Heart left ventricle (tissue), 16 donors: ENCODE results near the gene ZNF281. TPM values are rescaled to one million over a fixed set of nuclear protein-coding genes. Genes with fewer than 3 reads are reported as not detected.

ENCODE experiments used
- ATAC-seq, 4 donors: fragments of 200-7000 bp; cut with Tn5 transposase; one replicate each; pipeline ENCODE4 v1.9.1; 2020 to 2022; ENCODE audit warnings: moderate library complexity in 4 of 4, mild to moderate bottlenecking in 3 of 4, moderate number of reproducible peaks in 1 of 4
- DNase-seq, 5 donors: peaks; one replicate each; pipeline ENCODE4 v3.0.0-alpha.2; 2020
- H3K27ac ChIP-seq, 12 donors: fragments of 200-600 bp; sonication (generic) in 4 of 12; one replicate each; pipeline versions ENCODE4 v1.5.0 to v1.8.0; 2016 to 2022; ENCODE audit warnings: mild to moderate bottlenecking in 2 of 12
- H3K27me3 ChIP-seq, 9 donors: fragments of 200-600 bp; sonication (generic) in 2 of 9; one replicate each; pipeline versions ENCODE4 v1.5.1 to v1.8.0; 2016 to 2022; ENCODE audit warnings: mild to moderate bottlenecking in 3 of 9
- H3K36me3 ChIP-seq, 9 donors: fragments of 200-600 bp; sonication (generic) in 2 of 9; one replicate each; pipeline versions ENCODE4 v1.5.0 to v1.8.0; 2018 to 2022; ENCODE audit warnings: mild to moderate bottlenecking in 2 of 9
- H3K4me1 ChIP-seq, 12 donors: fragments of 200-600 bp; sonication (generic) in 4 of 12; one replicate each; pipeline versions ENCODE4 v1.5.0 to v1.8.0; 2016 to 2022; ENCODE audit warnings: mild to moderate bottlenecking in 3 of 12
- H3K4me3 ChIP-seq, 12 donors: fragments of 200-600 bp; sonication (generic) in 4 of 12; one replicate each; pipeline versions ENCODE4 v1.5.0 to v1.8.0; 2017 to 2022; ENCODE audit warnings: mild to moderate bottlenecking in 9 of 12, moderate library complexity in 4 of 12
- H3K9me3 ChIP-seq, 12 donors: fragments of 200-600 bp; sonication (generic) in 4 of 12; one replicate each; pipeline versions ENCODE4 v1.5.0 to v1.8.0; 2016 to 2022; ENCODE audit warnings: mild to moderate bottlenecking in 1 of 12
- CTCF ChIP-seq, 12 donors: fragments of 200-600 bp; sonication (generic) in 4 of 12; IDR thresholded peaks; one replicate each; pipeline versions ENCODE4 v1.5.0 to v1.8.0; 2018 to 2022; ENCODE audit warnings: antibody characterized with exemption in 12 of 12, mild to moderate bottlenecking in 5 of 12
- POLR2A ChIP-seq, 2 donors: fragments of 450-650 bp; IDR thresholded peaks; one replicate each; pipeline ENCODE4 v1.6.1; 2017; ENCODE audit warnings: antibody characterized with exemption in 2 of 2, mild to moderate bottlenecking in 2 of 2, moderate library complexity in 2 of 2
- WGBS, 4 donors: extraction: QIAGEN DNeasy Blood & Tissue Kit in 2 of 4; methylation state at CpG; one replicate each; pipeline versions ENCODE4 v1.1.5 to v1.1.7; 2013 to 2018; 5-methylcytosine and 5-hydroxymethylcytosine counted together
- intact Hi-C, 10 donors: fragments of 100-400 bp; cut with DNase I; formaldehyde crosslinking; loops; one replicate each; pipeline versions ENCODE4 v1.11.1 to v1.14.2; 2022
- polyA plus RNA-seq, 2 donors: library from polyadenylated mRNA; stranded (reverse); fragments of 200-250 nt; gene quantifications; one replicate each; pipeline ENCODE4 v1.2.3, GENCODE V29; 2013
- total RNA-seq, 9 donors: library from RNA; depleted of rRNA in 2 of 9; stranded (reverse); fragments of >200 nt in 2 of 9; fragmentation: NEBNext Ultra II Directional in 3 of 9; extraction: Animal tissue kit (Norgen Biotek cat#: 25700) in 3 of 9; gene quantifications; one replicate each; pipeline versions ENCODE4 v1.1.0 to v1.2.4, GENCODE V29; 2016 to 2023
- donor health status: ischemic (EF 13 %, LVEDD 7.1; RV severe dilation, severe dysfunction).
- donor health status: healthy with polysubstance abuse.
- donor health status: DM: no; HTN: yes; CAD: no.
- donor health status: DM: no; HTN: no; CAD: no.
- donor health status: ischemic (EF 25% LVEDD 6.9; RV normal size, moderate dysfunction).
- donor health status: ischemic (EF 25% LVEDD 5.7; RV mildly dilated, moderate dysfunction).
- donor health status: healthy.
- donor health status: DM: yes; HTN: yes; CAD: no.
- donor health status: ischemic (EF 35%, LVEDD 5.7; RV mildly dilated, moderate dysfunction).
- donor health status: nonischemic (EF 11% LVEDD 7.7; RV severe dilation, severe dysfunction).
- donor health status: DM: yes; HTN: yes; CAD: no.
- donor health status: PGD.
- donor health status: ischemic (EF 29% LVEDD 5.4; RV normal size, mild dysfunction).
- donor health status: nonischemic (EF 23%, LVEDD 6.1; RV moderate dilation, normal function).

The ZNF281 gene
- total and polyA plus RNA-seq, 11 donors = 3.1 to 10.6 (median 8.8) TPM

DNA sequence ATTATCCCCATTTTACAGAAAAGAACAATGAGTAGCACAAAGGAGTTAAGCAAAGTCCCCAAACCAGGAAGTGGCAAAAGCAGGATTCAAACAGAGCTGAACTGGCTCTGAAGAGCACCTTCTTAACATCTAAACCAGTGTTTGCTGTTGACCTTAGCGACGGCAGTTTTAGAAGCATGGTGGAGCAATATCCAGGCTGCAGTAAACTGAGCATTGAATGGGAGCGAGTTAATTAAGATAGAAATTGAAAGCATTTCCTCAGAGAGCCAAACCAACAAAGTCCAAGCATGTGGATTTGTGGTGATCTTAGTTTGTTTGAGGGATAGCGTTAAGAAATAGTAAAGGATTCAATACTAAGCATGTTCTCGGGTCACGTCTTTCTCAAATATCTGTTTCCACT lies 13.4 kb upstream of the ZNF281 start:
- Histone ChIP-seq H3K4me3 (no peak overlapping the region), H3K36me3 (no peaks in the 10 kb centered on the region), H3K27me3 (no peaks in the 10 kb centered on the region), H3K4me1 (no peaks in the 10 kb centered on the region), H3K9me3 (no peaks in the 10 kb centered on the region), H3K27ac (no peak overlapping the region)
- ATAC-seq (no peak), DNase-seq (no peak)
- no peak for TF ChIP-seq CTCF (IDR thresholded peaks at IDR 0.05)
- TF ChIP-seq POLR2A (IDR thresholded peaks at IDR 0.05) = no peak
- 92 to 96% (median 94%) methylated on average over 6 of the region's 6 CpGs for WGBS, 4 donors
- intact Hi-C loops = no loop called here

- intact Hi-C loops = no loop called here
Observed at GRCh38 chr1:200422211-200422610, 12.4 kb upstream of the ZNF281 start.

DNA sequence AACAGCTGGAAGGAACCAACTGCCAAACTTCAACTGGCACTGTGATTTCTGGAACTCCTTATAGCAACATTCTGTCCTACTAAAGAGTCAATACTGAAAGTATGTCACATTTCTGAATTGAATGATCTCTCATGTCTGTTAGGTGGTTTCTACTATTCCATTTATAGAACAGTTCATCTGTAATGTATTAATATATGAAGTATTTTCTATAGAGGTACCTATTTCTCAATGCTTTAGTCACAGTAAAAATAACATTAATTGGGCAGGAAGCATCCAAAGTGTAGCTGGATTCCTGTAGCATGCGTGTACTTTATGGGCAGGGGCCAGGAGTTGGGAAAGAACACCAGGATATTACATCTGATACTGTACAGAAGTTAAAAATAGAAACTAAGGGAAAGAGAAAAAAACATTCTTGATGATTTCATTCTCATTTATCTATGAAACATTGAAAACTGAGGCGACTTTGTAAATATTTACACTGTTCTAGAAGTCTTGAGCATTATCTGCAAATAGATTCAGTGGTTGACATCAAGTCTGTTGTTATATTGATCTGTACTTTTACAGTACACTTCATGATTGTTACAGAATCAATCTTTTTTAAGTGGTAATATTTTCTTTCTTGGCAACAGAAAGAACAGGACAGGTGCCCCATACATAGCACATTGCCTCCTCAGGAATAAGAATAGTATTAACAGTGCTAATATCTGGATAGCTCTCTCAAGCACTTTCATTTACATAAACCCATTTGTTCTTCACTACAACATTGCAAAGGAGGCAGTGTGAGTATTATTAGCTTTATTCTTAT lies 6.2 kb upstream of the ZNF281 start:
- peak in 3 of 5 donors; percentile 23 to 61 (median 46) for DNase-seq
- peak; percentile 62 to 87 (median 76) for ATAC-seq
- intact Hi-C loops = no loop called here
- Histone ChIP-seq H3K27me3 (no peaks in the 10 kb centered on the region), H3K36me3 (no peaks in the 10 kb centered on the region), H3K9me3 (no peaks in the 10 kb centered on the region), H3K27ac (peak overlapping the region in 8 of 12 donors; percentile 2 to 66 (median 40)), H3K4me1 (peaks cover 0 to 15% (median 9%) of the 10 kb centered on the region in 12 donors), H3K4me3 (no peak overlapping the region)
- TF ChIP-seq POLR2A (IDR thresholded peaks at IDR 0.05) (no peak), CTCF (IDR thresholded peaks at IDR 0.05) (no peak)
- WGBS, 4 donors = 31 to 44% (median 39%) methylated on average over 2 of the region's 2 CpGs

More at GRCh38 chr1:200422211-200422610, 12.4 kb upstream of the ZNF281 start:
- DNase-seq (no peak), ATAC-seq (no peak)
- no peaks in the 10 kb centered on the region for H3K4me1 ChIP-seq
- TF ChIP-seq CTCF (IDR thresholded peaks at IDR 0.05) (no peak), POLR2A (IDR thresholded peaks at IDR 0.05) (no peak)
- no peaks in the 10 kb centered on the region for H3K27me3 ChIP-seq
- WGBS, 4 donors = 89 to 95% (median 94%) methylated on average over 3 of the region's 3 CpGs
- H3K27ac ChIP-seq = no peak overlapping the region
- H3K4me3 ChIP-seq = no peak overlapping the region
- H3K9me3 ChIP-seq = no peaks in the 10 kb centered on the region
- no peaks in the 10 kb centered on the region for H3K36me3 ChIP-seq

GRCh38 chr1:200415227-200415626 lies 5.4 kb upstream of the ZNF281 start:
- Histone ChIP-seq H3K4me3 (no peak overlapping the region), H3K36me3 (no peaks in the 10 kb centered on the region), H3K27me3 (no peaks in the 10 kb centered on the region), H3K27ac (peak overlapping the region in 6 of 12 donors; percentile 19 to 66 (median 43)), H3K4me1 (peaks cover 0 to 20% (median 11%) of the 10 kb centered on the region in 12 donors), H3K9me3 (no peaks in the 10 kb centered on the region)
- DNase-seq (no peak), ATAC-seq (no peak)
- intact Hi-C loops = no loop called here
- TF ChIP-seq POLR2A (IDR thresholded peaks at IDR 0.05) = no peak
- 80 to 83% (median 81%) methylated on average over 1 of the region's 1 CpG for WGBS, 4 donors
